ENCODE measurements around the gene PRDM16. TPM values are rescaled to one million over a fixed set of nuclear protein-coding genes. Genes with fewer than 3 reads are reported as not detected.

PRDM16 gene
- total and polyA plus RNA-seq, 2 of the 8 experiments (the other 6 are each of a cell fraction or from before 2014, with no cell fraction given): 0.39 to 0.43 TPM

GRCh38 chr1:3250624-3251023 lies 181.6 kb downstream of the PRDM16 start:
- WGBS, 2 experiments (ENCODE audit: extremely low coverage in 1 of 2, insufficient coverage in 1 of 2, insufficient read length in 1 of 2, insufficient replicate concordance in 2 of 2, low coverage in 1 of 2, low lambda C conversion rate in 2 of 2, missing lambda C conversion rate in 1 of 2): 89% methylated on average over 5 of the region's 5 CpGs; no CpG with 5 or more reads in 1 of the 2 experiments
- POLR2A ChIA-PET (ENCODE audit: partially characterized antibody): no interaction called here
- no peaks in the 10 kb centered on the region for H3K79me2 ChIP-seq (ENCODE audit: control insufficient read depth in 1 of 2, insufficient read depth in 2 of 2, low read length in 2 of 2)
- peaks cover 0 to 5% of the 10 kb centered on the region in 2 experiments; a peak in 1 of 4 replicates for H3K9me3 ChIP-seq (ENCODE audit: insufficient read depth in 2 of 2, low read depth in 1 of 2, low read length in 1 of 2)
- H3K4ac ChIP-seq (replicated peaks; ENCODE audit: insufficient read length, low read depth, low read length): no peak overlapping the region
- H4K91ac ChIP-seq (replicated peaks; ENCODE audit: insufficient read length, low read length): no peak overlapping the region
- no peak for FAIRE-seq
- no peak overlapping the region for H4K5ac ChIP-seq (ENCODE audit: insufficient read length, low read depth, low read length)
- H2BK20ac ChIP-seq (ENCODE audit: low read length): no peak overlapping the region
- no peaks in the 10 kb centered on the region for H3K79me1 ChIP-seq (ENCODE audit: low read depth, low read length)
- H4K8ac ChIP-seq (ENCODE audit: extremely low read depth, insufficient read depth, low read length): no peak overlapping the region
- H2BK120ac ChIP-seq (replicated peaks; ENCODE audit: low read depth, low read length): no peak overlapping the region
- no peak overlapping the region for H2BK5ac ChIP-seq (ENCODE audit: low read depth, low read length)
- no peak for DNase-seq (ENCODE audit: low read depth in 1 of 2, low spot score in 2 of 2)
- H3K27ac ChIP-seq (ENCODE audit: low read depth, low read length): no peak overlapping the region
- no peak overlapping the region for H2BK12ac ChIP-seq (ENCODE audit: low read depth, low read length)
- TF ChIP-seq SP1 (IDR thresholded peaks at IDR 0.05; ENCODE audit: low read depth, low read length) (no peak), SP2 (IDR thresholded peaks at IDR 0.05; ENCODE audit: low read length) (no peak), RBBP5 (IDR thresholded peaks at IDR 0.05; ENCODE audit: borderline replicate concordance, low read depth, low read length) (no peak), HDAC6 (IDR thresholded peaks at IDR 0.05; ENCODE audit: low read depth, low read length) (no peak), CBX5 (IDR thresholded peaks at IDR 0.05; ENCODE audit: low read depth, low read length) (no peak), YY1 (IDR thresholded peaks at IDR 0.05; ENCODE audit: low read depth, low read length) (no peak), SIX5 (IDR thresholded peaks at IDR 0.05; ENCODE audit: low read depth, low read length) (no peak), EZH2 (IDR thresholded peaks at IDR 0.05; ENCODE audit: low read depth, low read length, severe bottlenecking) (no peak), CBX8 (IDR thresholded peaks at IDR 0.05; ENCODE audit: borderline replicate concordance, low read depth, low read length) (no peak), TAF7 (optimal IDR thresholded peaks at IDR 0.05; ENCODE audit: borderline replicate concordance, low read depth, low read length) (no peak), SP4 (IDR thresholded peaks at IDR 0.05; ENCODE audit: low read length) (no peak)
- H3K27me3 ChIP-seq (replicated peaks in 1 of 4; ENCODE audit: control insufficient read depth in 3 of 4, extremely low read depth in 1 of 4, insufficient read depth in 3 of 4, low read length in 3 of 4): peaks cover 0 to 14% (median 7%) of the 10 kb centered on the region in 4 experiments; a peak in 4 of 7 replicates
- CTCF ChIA-PET (ENCODE audit: partially characterized antibody): interaction anchor here (1.7 kb wide), 1 partner anchor 31 kb away, joined by 4 read pairs; no protein-coding TSS in a partner anchor
- no peaks in the 10 kb centered on the region for H3K36me3 ChIP-seq (ENCODE audit: control insufficient read depth in 2 of 4, insufficient read depth in 4 of 4, low read length in 3 of 4)
- no peak overlapping the region for H3K56ac ChIP-seq (replicated peaks; ENCODE audit: insufficient read length, low read depth, low read length)
- H3K9ac ChIP-seq (replicated peaks in 1 of 4; ENCODE audit: extremely low read depth in 1 of 4, low read depth in 3 of 4, low read length in 3 of 4): no peak overlapping the region
- no peak overlapping the region for H3K14ac ChIP-seq (ENCODE audit: insufficient read length)
- H3K4me3 ChIP-seq (ENCODE audit: extremely low read depth in 1 of 4, insufficient read depth in 2 of 4, low read depth in 3 of 4, low read length in 4 of 4): no peak overlapping the region
- no peak overlapping the region for H2AFZ ChIP-seq (ENCODE audit: low read length)
- H2BK15ac ChIP-seq (ENCODE audit: low read length): no peak overlapping the region
- no peaks in the 10 kb centered on the region for H3K23me2 ChIP-seq (ENCODE audit: low read depth, low read length)
- no peaks in the 10 kb centered on the region for H4K20me1 ChIP-seq (replicated peaks in 1 of 2; ENCODE audit: control insufficient read depth in 1 of 2, insufficient read depth in 2 of 2, low read length in 2 of 2)
- no peak overlapping the region for H3K4me2 ChIP-seq (ENCODE audit: insufficient read depth in 1 of 2, low read depth in 2 of 2, low read length in 2 of 2)
- peaks cover 0 to 5% (median 0%) of the 10 kb centered on the region in 4 experiments; a peak in 2 of 7 replicates for H3K4me1 ChIP-seq (replicated peaks in 1 of 4; ENCODE audit: control insufficient read depth in 3 of 4, insufficient read depth in 4 of 4, low read length in 3 of 4)
- H2AK5ac ChIP-seq (ENCODE audit: low read depth, low read length): no peak overlapping the region
- no peak overlapping the region for H3K23ac ChIP-seq (ENCODE audit: insufficient read length)
- H3K18ac ChIP-seq (ENCODE audit: extremely low read depth, low read length): no peak overlapping the region

Data from H1 (cell line).